K562 (cell line): ENCODE data around the gene BRWD1. TPM values are rescaled to one million over a fixed set of nuclear protein-coding genes. Genes with fewer than 3 reads are reported as not detected.

ENCODE experiments used
- CTCF ChIP-seq, 3 experiments: IDR thresholded peaks in 2 of 3; conservative IDR thresholded peaks in 1 of 3; 2 replicates each; pipeline ENCODE4 v1.5.1; 2011 to 2012; ENCODE audit warnings: low read length in 3 of 3, mild to moderate bottlenecking in 3 of 3, control low read depth in 2 of 3, improper control_type of control experiment in 1 of 3, inconsistent platforms in 1 of 3, low read depth in 1 of 3, mixed read lengths in 1 of 3, moderate library complexity in 1 of 3; ENCODE audit not compliant: insufficient read depth in 2 of 3
- EP300 ChIP-seq: IDR thresholded peaks from 2 replicates; pipeline ENCODE4 v1.6.1; 2012; ENCODE audit warnings: low read length, improper control_type of control experiment
- FUS ChIP-seq: fragments of 200-400 bp; formaldehyde crosslinking; optimal IDR thresholded peaks from 2 replicates; pipeline ENCODE3; 2017; ENCODE audit warnings: low read depth, low read length
- HDAC6 ChIP-seq: IDR thresholded peaks from 2 replicates; pipeline ENCODE4 v1.6.1; 2012; ENCODE audit warnings: low read depth, mild to moderate bottlenecking, control low read depth, inconsistent platforms, low read length, moderate library complexity
- KAT8 ChIP-seq: fragments of 450-650 bp; IDR thresholded peaks from 2 replicates; pipeline ENCODE4 v1.6.1; 2016; ENCODE audit warnings: low read depth, mild to moderate bottlenecking
- PURB ChIP-seq: sonication (generic); formaldehyde crosslinking; IDR thresholded peaks from 2 replicates; pipeline ENCODE4 v1.9.0; 2021; ENCODE audit warnings: low read depth, mild to moderate bottlenecking, missing genetic modification reagents
- RBM25 ChIP-seq: fragments of 200-400 bp; formaldehyde crosslinking; IDR thresholded peaks from 2 replicates; pipeline ENCODE4 v1.6.1; 2018; ENCODE audit warnings: low read length, low read depth, moderate library complexity; ENCODE audit not compliant: severe bottlenecking
- RFX1 ChIP-seq: fragments of 450-650 bp; IDR thresholded peaks from 2 replicates; pipeline ENCODE4 v1.6.1; 2016; ENCODE audit warnings: mild to moderate bottlenecking, moderate library complexity
- TCF7L2 ChIP-seq: fragments of 150-350 bp; IDR thresholded peaks from 2 replicates; pipeline ENCODE4 v1.6.1; 2016; ENCODE audit warnings: low read depth, mild to moderate bottlenecking, low read length, moderate library complexity
- ZBTB17 ChIP-seq: fragments of 450-650 bp; formaldehyde crosslinking; IDR thresholded peaks from 2 replicates; pipeline ENCODE4 v1.4.0; 2020; ENCODE audit warnings: mild to moderate bottlenecking
- ZBTB33 ChIP-seq: sonication (generic); formaldehyde crosslinking; IDR thresholded peaks from 2 replicates; pipeline ENCODE4 v1.8.1; 2023; ENCODE audit warnings: mild to moderate bottlenecking, missing genetic modification reagents
- ZFP91 ChIP-seq: sonication (generic); formaldehyde crosslinking; IDR thresholded peaks from 2 replicates; pipeline ENCODE4 v1.8.0; 2022; ENCODE audit warnings: mild to moderate bottlenecking, missing genetic modification reagents
- ZNF445 ChIP-seq: fragments of 250-450 bp; sonication (Bioruptor Pico); IDR thresholded peaks from 2 replicates; pipeline ENCODE4 v1.4.0; 2020; ENCODE audit warnings: low read depth, mild to moderate bottlenecking, moderate library complexity
- ZNF449 ChIP-seq: fragments of 250-450 bp; sonication (Bioruptor Pico); IDR thresholded peaks from 2 replicates; pipeline ENCODE4 v1.8.0; 2022; ENCODE audit warnings: moderate library complexity, mild to moderate bottlenecking, inconsistent platforms
- ZNF77 ChIP-seq: fragments of 250-450 bp; sonication (Bioruptor Pico); IDR thresholded peaks from 2 replicates; pipeline ENCODE4 v1.5.0; 2020
- ZNF830 ChIP-seq: fragments of 250-450 bp; sonication (Bioruptor Pico); IDR thresholded peaks from 2 replicates; pipeline ENCODE4 v1.5.0; 2021; ENCODE audit warnings: mild to moderate bottlenecking
- polyA plus RNA-seq, 8 experiments: library from polyadenylated mRNA; depleted of rRNA in 4 of 8; stranded (reverse) in 5 of 8; unstranded in 3 of 8; fragments of >200 nt; fragmentation: Nextera tagmentation in 2 of 8; fragmentation: Illumina TruSeq in 1 of 8; extraction: Ambion mirVana in 2 of 8; extraction: Trizol in 1 of 8; gene quantifications; 2 replicates each; pipeline versions ENCODE4 v1.2.1 to v1.2.3, GENCODE V29; 2011 to 2014; ENCODE audit warnings: inconsistent platforms in 1 of 8, missing spikeins in 1 of 8
- total RNA-seq, 7 experiments: library from RNA; depleted of rRNA in 6 of 7; stranded (reverse); fragments of >200 nt in 6 of 7; fragmentation: Illumina TruSeq in 2 of 7; extraction: Trizol in 2 of 7; gene quantifications; 2 replicates each; pipeline versions ENCODE4 v1.2.1 to v1.2.3, GENCODE V29; 2011 to 2021; ENCODE audit warnings: low replicate concordance in 1 of 7

BRWD1 gene
- total and polyA plus RNA-seq, 9 of the 15 experiments (the other 6 are each of a cell fraction or from before 2014, with no cell fraction given): 10.1 to 60.2 (median 34.1) TPM

- TF ChIP-seq ZBTB33 (CRISPR knock-in tag): no peak
- no peak for TF ChIP-seq ZNF77 (CRISPR knock-in tag)
- peak; percentile 20 for TF ChIP-seq RBM25
- TF ChIP-seq PURB (CRISPR knock-in tag): no peak
- TF ChIP-seq ZBTB17 (CRISPR knock-in tag): no peak
- TF ChIP-seq ZNF830 (CRISPR knock-in tag): no peak
- no peak for TF ChIP-seq RFX1
- no peak for TF ChIP-seq ZNF445 (CRISPR knock-in tag)
- TF ChIP-seq HDAC6: no peak
- no peak; a peak in 1 of 6 replicates for TF ChIP-seq CTCF (IDR thresholded peaks at IDR 0.05 in 2 of 3, conservative IDR thresholded peaks at IDR 0.05 in 1 of 3; ENCODE audit: insufficient read depth in 2 of 3, low read depth in 1 of 3, low read length in 3 of 3)
- TF ChIP-seq FUS: no peak
- no peak for TF ChIP-seq TCF7L2
- TF ChIP-seq KAT8: no peak
- TF ChIP-seq ZNF449 (CRISPR knock-in tag): no peak
- TF ChIP-seq ZFP91 (CRISPR knock-in tag): no peak
- TF ChIP-seq EP300: no peak
Measured at GRCh38 chr21:39348355-39349210, 35.2 kb upstream of the BRWD1 start, which contains the start of gene HMGN1 (continued).
